WTC11 (cell line): Measurements from ENCODE around the gene FHOD3.

Experiments
- ARID4B ChIP-seq: sonication (generic); formaldehyde crosslinking; IDR thresholded peaks from 2 replicates; pipeline ENCODE4 v1.8.0; 2023; ENCODE audit warnings: missing genetic modification reagents, mild to moderate bottlenecking, borderline replicate concordance
- CTCF ChIP-seq: fragments of 200-600 bp; IDR thresholded peaks from 2 replicates; pipeline ENCODE4 v1.8.0; 2022; ENCODE audit warnings: antibody characterized with exemption
- ESRRA ChIP-seq: sonication (generic); formaldehyde crosslinking; IDR thresholded peaks from 2 replicates; pipeline ENCODE4 v1.8.1; 2022; ENCODE audit warnings: mild to moderate bottlenecking, missing genetic modification reagents, borderline replicate concordance
- FOXP4 ChIP-seq: sonication (generic); formaldehyde crosslinking; IDR thresholded peaks from 2 replicates; pipeline ENCODE4 v1.8.0; 2022; ENCODE audit warnings: mild to moderate bottlenecking, missing genetic modification reagents
- HMGXB4 ChIP-seq: sonication (generic); formaldehyde crosslinking; IDR thresholded peaks from 2 replicates; pipeline ENCODE4 v1.8.1; 2023; ENCODE audit warnings: mild to moderate bottlenecking, moderate library complexity, missing genetic modification reagents
- RELA ChIP-seq: sonication (generic); formaldehyde crosslinking; IDR thresholded peaks from 2 replicates; pipeline ENCODE4 v1.8.1; 2022; ENCODE audit warnings: missing genetic modification reagents, mild to moderate bottlenecking, borderline replicate concordance
- ZNF219 ChIP-seq: sonication (generic); formaldehyde crosslinking; IDR thresholded peaks from 2 replicates; pipeline ENCODE4 v1.8.0; 2023; ENCODE audit warnings: missing genetic modification reagents, mild to moderate bottlenecking, borderline replicate concordance
- TF ChIP-seq, protein P1 (sequence below): sonication (generic); formaldehyde crosslinking; IDR thresholded peaks from 2 replicates; pipeline ENCODE4 v1.8.1; 2023; ENCODE audit warnings: mild to moderate bottlenecking, missing genetic modification reagents, moderate library complexity
- TF ChIP-seq, protein P2 (sequence below): fragments of 250-450 bp; sonication (Bioruptor Pico); conservative IDR thresholded peaks from 2 replicates; pipeline ENCODE4 v1.9.0; 2021; ENCODE audit warnings: mild to moderate bottlenecking

DNA sequence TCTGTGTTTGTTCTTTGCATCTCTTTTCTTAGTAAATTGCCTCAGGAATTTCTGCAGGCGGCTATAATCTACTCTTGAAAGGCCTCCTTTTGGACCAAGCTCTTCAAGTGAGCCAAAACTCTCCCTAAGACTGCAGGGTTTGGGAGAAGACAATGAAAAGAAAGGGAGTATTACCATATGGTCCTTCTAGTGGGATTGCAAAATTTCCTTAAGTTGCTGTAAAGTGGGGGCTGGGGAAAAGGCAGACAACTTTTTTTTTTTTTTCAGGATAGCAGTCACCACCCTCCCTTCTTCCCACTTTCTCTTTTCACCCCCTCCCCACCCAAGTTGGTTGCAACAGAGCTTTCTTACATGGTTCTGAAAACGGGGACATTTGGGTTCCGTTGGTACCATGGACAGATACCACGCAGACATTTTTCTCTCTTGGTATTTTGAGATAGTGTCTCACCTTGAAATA, 183.7 kb downstream of the FHOD3 start:
- no peak for TF ChIP-seq ESRRA (CRISPR knock-in tag)
- TF ChIP-seq CTCF: no peak
- TF ChIP-seq FOXP4 (CRISPR knock-in tag): no peak
- TF ChIP-seq ARID4B: no peak
- TF ChIP-seq, protein P1, sequence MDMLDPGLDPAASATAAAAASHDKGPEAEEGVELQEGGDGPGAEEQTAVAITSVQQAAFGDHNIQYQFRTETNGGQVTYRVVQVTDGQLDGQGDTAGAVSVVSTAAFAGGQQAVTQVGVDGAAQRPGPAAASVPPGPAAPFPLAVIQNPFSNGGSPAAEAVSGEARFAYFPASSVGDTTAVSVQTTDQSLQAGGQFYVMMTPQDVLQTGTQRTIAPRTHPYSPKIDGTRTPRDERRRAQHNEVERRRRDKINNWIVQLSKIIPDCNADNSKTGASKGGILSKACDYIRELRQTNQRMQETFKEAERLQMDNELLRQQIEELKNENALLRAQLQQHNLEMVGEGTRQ (CRISPR knock-in tag): no peak
- TF ChIP-seq RELA: no peak
- TF ChIP-seq, protein P2, sequence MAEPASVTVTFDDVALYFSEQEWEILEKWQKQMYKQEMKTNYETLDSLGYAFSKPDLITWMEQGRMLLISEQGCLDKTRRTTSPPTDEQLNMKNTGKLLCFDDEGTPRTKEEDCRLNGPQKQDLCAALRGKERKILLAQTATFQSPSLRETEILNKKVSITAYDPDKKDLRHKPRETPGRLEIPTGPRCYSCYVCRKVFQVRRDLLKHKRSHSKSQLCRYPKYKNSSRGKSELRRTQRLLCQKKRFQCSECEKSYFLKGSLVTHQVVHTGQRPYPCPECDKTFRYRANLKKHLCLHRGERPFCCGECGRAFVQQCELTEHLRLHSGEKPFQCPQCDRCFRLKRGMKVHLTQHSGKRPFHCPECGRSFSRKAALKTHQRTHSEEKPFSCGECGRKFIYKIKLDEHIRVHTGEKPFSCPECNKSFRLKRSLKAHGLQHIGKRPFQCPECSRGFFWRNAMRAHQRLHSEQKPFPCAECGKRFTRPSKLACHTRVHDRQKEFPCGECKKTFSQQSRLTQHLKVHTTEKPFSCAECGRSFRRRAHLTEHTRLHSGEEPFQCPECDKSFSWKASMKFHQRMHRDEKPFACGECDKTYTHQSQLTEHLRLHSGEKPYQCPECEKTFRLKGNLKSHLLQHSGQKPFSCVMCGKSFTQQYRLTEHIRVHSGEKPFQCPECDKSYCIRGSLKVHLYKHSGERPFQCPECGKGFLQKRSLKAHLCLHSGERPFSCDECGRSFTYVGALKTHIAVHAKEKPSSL (CRISPR knock-in tag): no peak
- TF ChIP-seq ZNF219: no peak
- TF ChIP-seq HMGXB4 (CRISPR knock-in tag): no peak
